ENCODE measurements around the gene GABBR2. TPM values are rescaled to one million over a fixed set of nuclear protein-coding genes. Genes with fewer than 3 reads are reported as not detected.

GABBR2 gene
- total RNA-seq, 1 donor: not detected

DNA sequence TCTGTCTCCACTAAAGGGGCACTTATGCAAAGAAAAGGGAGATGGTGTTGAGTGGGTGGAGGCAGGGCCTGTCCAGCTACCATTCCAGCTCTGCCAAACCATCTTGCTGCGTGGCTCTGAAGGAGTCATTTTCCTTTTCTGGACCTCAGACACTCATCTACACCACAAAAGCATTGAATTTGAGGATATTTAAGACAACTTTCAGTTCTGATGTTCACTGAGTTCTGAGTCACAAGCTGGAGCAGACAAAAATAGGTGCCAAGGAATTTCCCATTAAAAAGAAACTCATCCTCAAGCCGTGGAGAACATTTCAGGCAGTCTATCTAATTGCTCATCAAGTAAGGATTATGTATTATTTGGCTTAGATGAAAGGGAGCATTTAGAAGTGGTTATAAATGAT is 258.2 kb downstream of the GABBR2 start:
- H3K4me3 ChIP-seq (ENCODE audit: low read depth, low read length): no peak overlapping the region
- DNase-seq (ENCODE audit: low read depth): no peak
- TF ChIP-seq, protein P1, sequence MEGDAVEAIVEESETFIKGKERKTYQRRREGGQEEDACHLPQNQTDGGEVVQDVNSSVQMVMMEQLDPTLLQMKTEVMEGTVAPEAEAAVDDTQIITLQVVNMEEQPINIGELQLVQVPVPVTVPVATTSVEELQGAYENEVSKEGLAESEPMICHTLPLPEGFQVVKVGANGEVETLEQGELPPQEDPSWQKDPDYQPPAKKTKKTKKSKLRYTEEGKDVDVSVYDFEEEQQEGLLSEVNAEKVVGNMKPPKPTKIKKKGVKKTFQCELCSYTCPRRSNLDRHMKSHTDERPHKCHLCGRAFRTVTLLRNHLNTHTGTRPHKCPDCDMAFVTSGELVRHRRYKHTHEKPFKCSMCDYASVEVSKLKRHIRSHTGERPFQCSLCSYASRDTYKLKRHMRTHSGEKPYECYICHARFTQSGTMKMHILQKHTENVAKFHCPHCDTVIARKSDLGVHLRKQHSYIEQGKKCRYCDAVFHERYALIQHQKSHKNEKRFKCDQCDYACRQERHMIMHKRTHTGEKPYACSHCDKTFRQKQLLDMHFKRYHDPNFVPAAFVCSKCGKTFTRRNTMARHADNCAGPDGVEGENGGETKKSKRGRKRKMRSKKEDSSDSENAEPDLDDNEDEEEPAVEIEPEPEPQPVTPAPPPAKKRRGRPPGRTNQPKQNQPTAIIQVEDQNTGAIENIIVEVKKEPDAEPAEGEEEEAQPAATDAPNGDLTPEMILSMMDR (IDR thresholded peaks at IDR 0.05; ENCODE audit: insufficient read depth, low read depth, low read length): no peak

DNA sequence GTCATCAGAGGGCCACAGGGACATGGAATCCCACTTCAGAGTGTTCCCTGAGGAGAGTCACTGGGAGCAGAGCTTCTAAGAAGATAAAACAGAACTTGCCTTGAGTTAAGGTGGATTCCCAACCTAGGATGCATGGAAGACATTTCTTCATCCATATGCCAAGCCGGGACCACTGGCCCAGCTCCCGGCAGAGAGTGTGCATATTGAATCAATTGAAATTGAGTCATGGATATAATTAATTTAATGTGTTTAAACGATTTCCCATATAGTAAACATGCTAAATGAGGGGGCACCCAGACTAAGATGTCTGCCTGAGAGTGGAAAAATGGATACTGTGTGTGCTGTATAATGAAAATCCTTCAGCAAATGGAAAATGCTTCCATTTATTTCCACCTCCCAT is 258.9 kb downstream of the GABBR2 start:
- TF ChIP-seq, protein P1 (IDR thresholded peaks at IDR 0.05; ENCODE audit: insufficient read depth, low read depth, low read length): no peak
- no peak for DNase-seq (ENCODE audit: low read depth)
- H3K4me3 ChIP-seq (ENCODE audit: low read depth, low read length): no peak overlapping the region

DNA sequence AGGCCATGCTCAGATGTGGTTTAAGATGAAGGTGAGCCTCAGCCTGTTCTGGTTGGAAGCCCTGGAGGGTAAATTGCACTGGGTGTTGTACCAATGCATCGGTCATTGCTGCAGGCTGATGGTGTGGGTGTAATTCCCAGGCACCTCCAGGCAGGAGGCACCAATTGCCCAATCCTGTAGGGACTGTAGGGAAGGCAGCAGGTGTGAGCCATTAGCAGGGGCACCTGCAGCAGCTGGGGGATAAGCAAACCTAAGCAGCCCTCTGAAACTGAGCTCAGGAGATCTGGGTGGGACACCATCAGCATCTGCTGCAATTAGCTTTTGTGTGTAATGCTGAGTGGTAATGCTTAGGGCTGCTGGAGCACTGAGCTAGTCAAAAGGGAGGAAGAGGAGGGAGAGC is 263.2 kb downstream of the GABBR2 start:
- no peak for DNase-seq (ENCODE audit: low read depth)
- H3K4me3 ChIP-seq (ENCODE audit: low read depth, low read length): no peak overlapping the region
- TF ChIP-seq, protein P1 (IDR thresholded peaks at IDR 0.05; ENCODE audit: insufficient read depth, low read depth, low read length): no peak

DNA sequence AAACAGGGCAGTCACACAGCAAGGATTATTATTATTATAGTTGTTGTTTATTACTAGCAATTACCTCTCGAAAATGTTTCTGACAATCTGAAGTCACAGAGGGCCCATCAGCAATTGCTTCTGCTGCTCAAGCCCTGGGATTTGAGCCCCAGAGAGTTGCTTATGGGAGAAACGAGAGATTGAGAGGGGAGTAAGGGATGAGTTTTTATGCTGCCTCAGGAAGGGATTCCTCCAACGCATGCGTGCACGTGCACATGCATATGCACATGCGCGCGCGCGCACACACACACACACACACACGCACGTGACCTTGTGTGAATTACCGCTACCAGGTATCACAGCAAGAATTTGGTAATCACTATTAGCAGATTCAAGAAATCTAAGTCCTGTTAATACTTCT is 264.1 kb downstream of the GABBR2 start:
- H3K4me3 ChIP-seq (ENCODE audit: low read depth, low read length): no peak overlapping the region
- TF ChIP-seq, protein P1 (IDR thresholded peaks at IDR 0.05; ENCODE audit: insufficient read depth, low read depth, low read length): no peak
- DNase-seq (ENCODE audit: low read depth): no peak

DNA sequence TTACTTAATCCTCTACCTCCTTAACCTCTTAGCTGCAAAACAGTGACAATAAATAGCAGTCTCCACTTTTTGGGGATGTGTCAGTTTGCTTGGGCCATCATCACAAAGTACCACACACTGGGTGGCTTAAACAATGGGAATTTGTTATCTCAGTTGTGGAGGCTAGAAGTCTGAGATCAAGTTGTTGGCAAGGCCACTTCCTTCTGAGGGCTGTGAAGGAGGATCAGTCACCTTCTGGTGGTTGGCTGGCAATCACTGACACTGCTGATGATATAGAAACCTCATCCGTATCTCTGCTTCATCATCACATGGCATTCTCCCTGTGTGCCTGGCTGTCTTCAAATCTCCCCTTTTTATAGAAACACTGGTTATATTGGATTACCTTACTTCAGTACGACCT is 266.2 kb downstream of the GABBR2 start:
- DNase-seq (ENCODE audit: low read depth): no peak
- TF ChIP-seq, protein P1 (IDR thresholded peaks at IDR 0.05; ENCODE audit: insufficient read depth, low read depth, low read length): no peak

DNA sequence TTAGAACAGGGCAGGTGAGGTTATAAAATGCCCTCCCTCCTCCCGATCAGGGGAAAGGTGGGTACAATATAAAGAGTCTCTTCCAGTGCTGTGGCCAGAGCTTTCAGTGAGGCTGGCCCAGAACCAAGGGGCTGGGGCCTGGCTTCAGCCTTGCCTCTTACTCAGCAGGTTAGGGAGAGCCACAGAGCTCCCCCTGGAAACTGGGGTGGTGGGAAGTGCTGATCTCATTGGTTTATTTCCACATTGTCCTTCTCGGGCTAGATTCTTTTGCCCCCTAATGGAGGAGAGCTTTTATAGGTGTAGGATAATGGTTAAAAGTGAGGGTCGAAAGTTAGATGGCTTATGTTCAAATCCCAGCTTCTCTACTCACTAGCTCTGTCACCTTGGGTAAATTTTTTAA is 266.6 kb downstream of the GABBR2 start:
- TF ChIP-seq, protein P1 (IDR thresholded peaks at IDR 0.05; ENCODE audit: insufficient read depth, low read depth, low read length): no peak
- H3K4me3 ChIP-seq (ENCODE audit: low read depth, low read length): no peak overlapping the region
- DNase-seq (ENCODE audit: low read depth): no peak

More for the DNA sequence above, 266.2 kb downstream of the GABBR2 start:
- no peak overlapping the region for H3K4me3 ChIP-seq (ENCODE audit: low read depth, low read length)

DNA sequence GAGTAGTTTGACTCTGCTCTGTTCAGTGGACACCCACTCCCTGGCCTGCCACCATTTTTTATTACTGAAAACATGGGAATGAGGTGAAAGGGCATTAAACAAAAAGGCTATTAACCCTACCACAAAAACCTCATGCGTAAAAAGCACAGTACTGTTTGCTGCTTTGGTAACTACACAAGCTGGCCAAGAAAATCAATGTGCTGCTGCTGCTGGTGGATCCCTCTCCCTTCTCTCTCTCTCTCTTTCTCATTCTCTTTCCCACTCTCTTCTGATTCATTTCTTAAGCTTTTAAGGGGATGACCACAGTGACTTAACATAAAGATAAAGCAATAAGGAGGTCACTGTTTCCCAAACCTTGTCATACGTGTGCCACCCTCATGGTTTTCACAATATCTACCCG is 270.1 kb downstream of the GABBR2 start:
- H3K4me3 ChIP-seq (ENCODE audit: low read depth, low read length): no peak overlapping the region
- TF ChIP-seq, protein P1 (IDR thresholded peaks at IDR 0.05; ENCODE audit: insufficient read depth, low read depth, low read length): no peak
- DNase-seq (ENCODE audit: low read depth): peak; percentile 26

Measured in fibroblast of villous mesenchyme (primary cell).